GM23338 (cell line): ENCODE measurements around the gene LPIN1. TPM values are rescaled to one million over a fixed set of nuclear protein-coding genes. Genes with fewer than 3 reads are reported as not detected.

Experiments
- ATAC-seq: fragments of 200-7000 bp; cut with Tn5 transposase; 3 replicates; pipeline ENCODE4 v1.9.1; 2020
- DNase-seq: peaks from one replicate; pipeline ENCODE4 v3.0.0-alpha.2; 2015; ENCODE audit warnings: low spot score
- H2AFZ ChIP-seq: fragments of 200-600 bp; sonication (generic); 2 replicates; pipeline ENCODE4 v1.8.0; 2016; ENCODE audit warnings: antibody characterized with exemption, mild to moderate bottlenecking, moderate library complexity
- H3F3A ChIP-seq: fragments of 200-600 bp; sonication (generic); replicated peaks from 2 replicates; pipeline ENCODE4 v1.8.0; 2017; ENCODE audit warnings: antibody characterized with exemption, mixed run types, low read depth
- H3K27ac ChIP-seq: fragments of 200-600 bp; sonication (generic); 2 replicates; pipeline ENCODE4 v1.6.1; 2016; ENCODE audit warnings: low read depth
- H3K27me3 ChIP-seq: fragments of 200-600 bp; sonication (generic); 2 replicates; pipeline ENCODE4 v1.8.0; 2016; ENCODE audit warnings: mild to moderate bottlenecking, mixed run types, moderate library complexity; ENCODE audit not compliant: insufficient read depth
- H3K36me3 ChIP-seq: fragments of 200-600 bp; sonication (generic); 2 replicates; pipeline ENCODE4 v1.8.0; 2016; ENCODE audit warnings: mild to moderate bottlenecking; ENCODE audit not compliant: insufficient read depth
- H3K4me1 ChIP-seq: fragments of 200-600 bp; sonication (generic); 2 replicates; pipeline ENCODE4 v1.8.0; 2016; ENCODE audit warnings: mild to moderate bottlenecking, moderate library complexity; ENCODE audit not compliant: insufficient read depth
- H3K4me2 ChIP-seq: fragments of 200-600 bp; sonication (generic); 2 replicates; pipeline ENCODE4 v1.7.1; 2017; ENCODE audit warnings: mixed run types
- H3K4me3 ChIP-seq: fragments of 200-600 bp; sonication (generic); 2 replicates; pipeline ENCODE4 v1.6.1; 2016; ENCODE audit warnings: mixed run types
- H3K79me2 ChIP-seq: fragments of 200-600 bp; sonication (generic); replicated peaks from 2 replicates; pipeline ENCODE4 v1.8.0; 2017; ENCODE audit warnings: mild to moderate bottlenecking; ENCODE audit not compliant: insufficient read depth
- H3K9me2 ChIP-seq: fragments of 200-600 bp; sonication (generic); 2 replicates; pipeline ENCODE4 v1.8.0; 2017; ENCODE audit not compliant: insufficient read depth
- H4K20me1 ChIP-seq: fragments of 200-600 bp; sonication (generic); replicated peaks from 2 replicates; pipeline ENCODE4 v1.8.0; 2017; ENCODE audit warnings: mild to moderate bottlenecking; ENCODE audit not compliant: insufficient read depth
- H3K27ac Mint-ChIP-seq: 2 replicates; pipeline ENCODE4 v1.8.0; 2020; ENCODE audit warnings: inconsistent platforms, mild to moderate bottlenecking, moderate library complexity, mixed read lengths
- H3K27me3 Mint-ChIP-seq: 3 replicates; pipeline ENCODE4 v1.8.0; 2022; ENCODE audit warnings: low read depth, mild to moderate bottlenecking, moderate library complexity, mixed read lengths, inconsistent platforms; ENCODE audit not compliant: insufficient read depth, poor library complexity
- H3K36me3 Mint-ChIP-seq: 3 replicates; pipeline ENCODE4 v1.8.0; 2021; ENCODE audit warnings: low read depth, mild to moderate bottlenecking, inconsistent platforms, moderate library complexity, mixed read lengths
- H3K4me1 Mint-ChIP-seq: 3 replicates; pipeline ENCODE4 v1.8.0; 2020; ENCODE audit warnings: mild to moderate bottlenecking, inconsistent platforms, mixed read lengths
- H3K4me3 Mint-ChIP-seq: 3 replicates; pipeline ENCODE4 v1.8.0; 2021; ENCODE audit warnings: moderate library complexity, mild to moderate bottlenecking, inconsistent platforms, mixed read lengths
- H3K9me3 Mint-ChIP-seq: 3 replicates; pipeline ENCODE4 v1.8.0; 2020; ENCODE audit warnings: moderate library complexity, mild to moderate bottlenecking, inconsistent platforms, mixed read lengths
- CREB1 ChIP-seq: fragments of 250-450 bp; sonication (Bioruptor Pico); IDR thresholded peaks from 2 replicates; pipeline ENCODE4 v1.5.0; 2020; ENCODE audit warnings: low read depth, mild to moderate bottlenecking, moderate library complexity
- EZH2 ChIP-seq: fragments of 200-600 bp; sonication (generic); IDR thresholded peaks from one replicate; pipeline ENCODE4 v1.8.0; 2017; ENCODE audit warnings: antibody characterized with exemption, mild to moderate bottlenecking, low read depth; ENCODE audit not compliant: unreplicated experiment
- EZH2phosphoT487 ChIP-seq: fragments of 200-600 bp; sonication (generic); IDR thresholded peaks from one replicate; pipeline ENCODE4 v1.8.1; 2018; ENCODE audit warnings: antibody characterized with exemption; ENCODE audit not compliant: unreplicated experiment
- JUNB ChIP-seq: IDR thresholded peaks from one replicate; pipeline ENCODE4 v1.6.1; 2016; ENCODE audit warnings: antibody characterized with exemption; ENCODE audit not compliant: unreplicated experiment
- NANOG ChIP-seq: IDR thresholded peaks from 2 replicates; pipeline ENCODE4 v1.6.1; 2016; ENCODE audit warnings: antibody characterized with exemption, borderline replicate concordance
- POLR2AphosphoS5 ChIP-seq: IDR thresholded peaks from 2 replicates; pipeline ENCODE4 v1.6.1; 2016; ENCODE audit warnings: antibody characterized with exemption, low read depth
- STAT1 ChIP-seq: IDR thresholded peaks from one replicate; pipeline ENCODE4 v1.6.1; 2016; ENCODE audit warnings: antibody characterized with exemption; ENCODE audit not compliant: unreplicated experiment
- ZNF114 ChIP-seq: fragments of 250-450 bp; sonication (Bioruptor Pico); IDR thresholded peaks from 2 replicates; pipeline ENCODE4 v1.5.0; 2020; ENCODE audit warnings: mild to moderate bottlenecking, moderate library complexity
- ZNF331 ChIP-seq: fragments of 250-450 bp; sonication (Bioruptor Pico); IDR thresholded peaks from 2 replicates; pipeline ENCODE4 v1.5.0; 2020; ENCODE audit warnings: low read depth, mild to moderate bottlenecking, moderate library complexity
- polyA plus RNA-seq: library from polyadenylated mRNA; unstranded; fragments of >200 nt; fragmentation: Nextera tagmentation; extraction: Ambion mirVana; gene quantifications from 2 replicates; pipeline ENCODE4 v1.2.1, GENCODE V29; 2016
- total RNA-seq: library from RNA; depleted of rRNA; stranded (reverse); fragments of >200 nt; shearing (Covaris generic); gene quantifications from 2 replicates; pipeline ENCODE4 v1.2.3, GENCODE V29; 2014
- TF ChIP-seq, protein P1 (sequence below): IDR thresholded peaks from 2 replicates; pipeline ENCODE4 v1.6.1; 2016; ENCODE audit warnings: antibody characterized with exemption
- TF ChIP-seq, protein P2 (sequence below), 2 experiments: fragments of 200-600 bp in 1 of 2; sonication (generic) in 1 of 2; conservative IDR thresholded peaks; 2 replicates each; pipeline versions ENCODE4 v1.5.1 to v1.6.1; 2016 to 2017; ENCODE audit warnings: antibody characterized with exemption in 2 of 2, low read depth in 2 of 2, mild to moderate bottlenecking in 2 of 2, moderate library complexity in 1 of 2
- TF ChIP-seq, protein P3 (sequence below): IDR thresholded peaks from one replicate; pipeline ENCODE4 v1.6.1; 2018; ENCODE audit warnings: antibody characterized with exemption; ENCODE audit not compliant: unreplicated experiment
- TF ChIP-seq, protein P4 (sequence below): fragments of 250-450 bp; sonication (Bioruptor Pico); IDR thresholded peaks from 2 replicates; pipeline ENCODE4 v1.5.0; 2020; ENCODE audit warnings: mild to moderate bottlenecking, moderate library complexity

Gene LPIN1
- total and polyA plus RNA-seq, 2 experiments from 2014 or later, result 4.4 to 9.5 TPM

DNA sequence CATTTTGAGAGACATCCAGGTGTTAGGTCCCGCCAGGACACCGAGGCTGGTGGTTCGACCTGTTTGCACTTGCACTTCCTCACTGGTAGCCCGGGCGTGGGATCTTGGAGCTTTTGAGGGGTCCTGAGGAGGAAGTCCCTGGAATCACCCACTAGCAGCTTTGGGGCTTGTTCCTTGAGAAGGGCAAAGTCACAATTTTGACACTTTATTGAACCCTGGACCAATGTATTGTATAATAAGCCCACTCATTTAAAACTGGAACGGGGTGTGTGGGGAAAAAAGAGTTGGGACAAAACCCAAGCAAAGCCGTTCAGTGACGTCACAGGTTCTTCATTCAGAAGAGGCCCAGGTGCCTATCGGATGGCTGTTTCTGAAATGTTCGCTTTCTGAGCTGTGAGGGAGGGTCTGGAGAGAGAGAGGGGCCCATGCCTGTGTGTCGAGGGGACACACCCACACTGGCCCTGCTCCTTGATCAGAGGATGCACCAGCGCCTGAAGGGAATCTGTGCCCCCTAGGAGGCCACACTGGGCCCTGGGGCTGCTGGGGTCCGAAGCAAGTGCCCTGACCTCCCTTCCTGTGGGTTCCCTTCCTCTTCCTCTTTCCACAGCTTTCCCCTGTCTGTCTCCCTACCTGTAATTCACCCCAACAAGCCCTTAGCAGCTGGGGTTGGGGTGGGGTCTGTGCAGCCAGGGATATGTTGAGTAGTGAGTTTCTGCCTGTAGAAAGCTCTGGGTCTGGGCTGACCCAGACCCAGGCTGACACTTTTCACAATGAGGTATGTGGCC is 2.6 kb downstream of the LPIN1 start:
- Histone ChIP-seq H3K4me2 (no peak overlapping the region), H4K20me1 (no peaks in the 10 kb centered on the region; the same call in 1 of the 2 replicates), H2AFZ (no peak overlapping the region), H3F3A (peaks cover 11% of the 10 kb centered on the region; the same call in 1 of the 2 replicates), H3K4me3 (no peak overlapping the region), H3K27ac (no peak overlapping the region), H3K4me1 (peaks cover 26% of the 10 kb centered on the region), H3K79me2 (peaks cover 15% of the 10 kb centered on the region; the same call in 1 of the 2 replicates), H3K9me2 (no peaks in the 10 kb centered on the region), H3K36me3 (no peaks in the 10 kb centered on the region), H3K27me3 (peaks cover 16% of the 10 kb centered on the region)
- peaks cover 25% of the 10 kb centered on the region for H3K27me3 Mint-ChIP-seq
- H3K9me3 Mint-ChIP-seq, result peaks cover 9% of the 10 kb centered on the region; the same call in 2 of the 3 replicates
- DNase-seq (no peak), ATAC-seq (no peak)
- H3K4me3 Mint-ChIP-seq, result no peak overlapping the region; the same call in 2 of the 3 replicates
- peaks cover 58% of the 10 kb centered on the region for H3K4me1 Mint-ChIP-seq
- no peaks in the 10 kb centered on the region for H3K36me3 Mint-ChIP-seq
- no peak overlapping the region for H3K27ac Mint-ChIP-seq
- TF ChIP-seq, protein P1, sequence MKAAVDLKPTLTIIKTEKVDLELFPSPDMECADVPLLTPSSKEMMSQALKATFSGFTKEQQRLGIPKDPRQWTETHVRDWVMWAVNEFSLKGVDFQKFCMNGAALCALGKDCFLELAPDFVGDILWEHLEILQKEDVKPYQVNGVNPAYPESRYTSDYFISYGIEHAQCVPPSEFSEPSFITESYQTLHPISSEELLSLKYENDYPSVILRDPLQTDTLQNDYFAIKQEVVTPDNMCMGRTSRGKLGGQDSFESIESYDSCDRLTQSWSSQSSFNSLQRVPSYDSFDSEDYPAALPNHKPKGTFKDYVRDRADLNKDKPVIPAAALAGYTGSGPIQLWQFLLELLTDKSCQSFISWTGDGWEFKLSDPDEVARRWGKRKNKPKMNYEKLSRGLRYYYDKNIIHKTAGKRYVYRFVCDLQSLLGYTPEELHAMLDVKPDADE, result no peak
- TF ChIP-seq CREB1 (CRISPR knock-in tag) (no peak), ZNF114 (no peak), EZH2 (no peak), POLR2AphosphoS5 (no peak), STAT1 (no peak), NANOG (no peak), JUNB (no peak), ZNF331 (CRISPR knock-in tag) (no peak), EZH2phosphoT487 (no peak)
- TF ChIP-seq, protein P2, sequence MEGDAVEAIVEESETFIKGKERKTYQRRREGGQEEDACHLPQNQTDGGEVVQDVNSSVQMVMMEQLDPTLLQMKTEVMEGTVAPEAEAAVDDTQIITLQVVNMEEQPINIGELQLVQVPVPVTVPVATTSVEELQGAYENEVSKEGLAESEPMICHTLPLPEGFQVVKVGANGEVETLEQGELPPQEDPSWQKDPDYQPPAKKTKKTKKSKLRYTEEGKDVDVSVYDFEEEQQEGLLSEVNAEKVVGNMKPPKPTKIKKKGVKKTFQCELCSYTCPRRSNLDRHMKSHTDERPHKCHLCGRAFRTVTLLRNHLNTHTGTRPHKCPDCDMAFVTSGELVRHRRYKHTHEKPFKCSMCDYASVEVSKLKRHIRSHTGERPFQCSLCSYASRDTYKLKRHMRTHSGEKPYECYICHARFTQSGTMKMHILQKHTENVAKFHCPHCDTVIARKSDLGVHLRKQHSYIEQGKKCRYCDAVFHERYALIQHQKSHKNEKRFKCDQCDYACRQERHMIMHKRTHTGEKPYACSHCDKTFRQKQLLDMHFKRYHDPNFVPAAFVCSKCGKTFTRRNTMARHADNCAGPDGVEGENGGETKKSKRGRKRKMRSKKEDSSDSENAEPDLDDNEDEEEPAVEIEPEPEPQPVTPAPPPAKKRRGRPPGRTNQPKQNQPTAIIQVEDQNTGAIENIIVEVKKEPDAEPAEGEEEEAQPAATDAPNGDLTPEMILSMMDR (conservative IDR thresholded peaks at IDR 0.05; ENCODE audit: low read depth in 2 of 2), result no peak
- TF ChIP-seq, protein P3, sequence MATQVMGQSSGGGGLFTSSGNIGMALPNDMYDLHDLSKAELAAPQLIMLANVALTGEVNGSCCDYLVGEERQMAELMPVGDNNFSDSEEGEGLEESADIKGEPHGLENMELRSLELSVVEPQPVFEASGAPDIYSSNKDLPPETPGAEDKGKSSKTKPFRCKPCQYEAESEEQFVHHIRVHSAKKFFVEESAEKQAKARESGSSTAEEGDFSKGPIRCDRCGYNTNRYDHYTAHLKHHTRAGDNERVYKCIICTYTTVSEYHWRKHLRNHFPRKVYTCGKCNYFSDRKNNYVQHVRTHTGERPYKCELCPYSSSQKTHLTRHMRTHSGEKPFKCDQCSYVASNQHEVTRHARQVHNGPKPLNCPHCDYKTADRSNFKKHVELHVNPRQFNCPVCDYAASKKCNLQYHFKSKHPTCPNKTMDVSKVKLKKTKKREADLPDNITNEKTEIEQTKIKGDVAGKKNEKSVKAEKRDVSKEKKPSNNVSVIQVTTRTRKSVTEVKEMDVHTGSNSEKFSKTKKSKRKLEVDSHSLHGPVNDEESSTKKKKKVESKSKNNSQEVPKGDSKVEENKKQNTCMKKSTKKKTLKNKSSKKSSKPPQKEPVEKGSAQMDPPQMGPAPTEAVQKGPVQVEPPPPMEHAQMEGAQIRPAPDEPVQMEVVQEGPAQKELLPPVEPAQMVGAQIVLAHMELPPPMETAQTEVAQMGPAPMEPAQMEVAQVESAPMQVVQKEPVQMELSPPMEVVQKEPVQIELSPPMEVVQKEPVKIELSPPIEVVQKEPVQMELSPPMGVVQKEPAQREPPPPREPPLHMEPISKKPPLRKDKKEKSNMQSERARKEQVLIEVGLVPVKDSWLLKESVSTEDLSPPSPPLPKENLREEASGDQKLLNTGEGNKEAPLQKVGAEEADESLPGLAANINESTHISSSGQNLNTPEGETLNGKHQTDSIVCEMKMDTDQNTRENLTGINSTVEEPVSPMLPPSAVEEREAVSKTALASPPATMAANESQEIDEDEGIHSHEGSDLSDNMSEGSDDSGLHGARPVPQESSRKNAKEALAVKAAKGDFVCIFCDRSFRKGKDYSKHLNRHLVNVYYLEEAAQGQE, result no peak
- TF ChIP-seq, protein P4, sequence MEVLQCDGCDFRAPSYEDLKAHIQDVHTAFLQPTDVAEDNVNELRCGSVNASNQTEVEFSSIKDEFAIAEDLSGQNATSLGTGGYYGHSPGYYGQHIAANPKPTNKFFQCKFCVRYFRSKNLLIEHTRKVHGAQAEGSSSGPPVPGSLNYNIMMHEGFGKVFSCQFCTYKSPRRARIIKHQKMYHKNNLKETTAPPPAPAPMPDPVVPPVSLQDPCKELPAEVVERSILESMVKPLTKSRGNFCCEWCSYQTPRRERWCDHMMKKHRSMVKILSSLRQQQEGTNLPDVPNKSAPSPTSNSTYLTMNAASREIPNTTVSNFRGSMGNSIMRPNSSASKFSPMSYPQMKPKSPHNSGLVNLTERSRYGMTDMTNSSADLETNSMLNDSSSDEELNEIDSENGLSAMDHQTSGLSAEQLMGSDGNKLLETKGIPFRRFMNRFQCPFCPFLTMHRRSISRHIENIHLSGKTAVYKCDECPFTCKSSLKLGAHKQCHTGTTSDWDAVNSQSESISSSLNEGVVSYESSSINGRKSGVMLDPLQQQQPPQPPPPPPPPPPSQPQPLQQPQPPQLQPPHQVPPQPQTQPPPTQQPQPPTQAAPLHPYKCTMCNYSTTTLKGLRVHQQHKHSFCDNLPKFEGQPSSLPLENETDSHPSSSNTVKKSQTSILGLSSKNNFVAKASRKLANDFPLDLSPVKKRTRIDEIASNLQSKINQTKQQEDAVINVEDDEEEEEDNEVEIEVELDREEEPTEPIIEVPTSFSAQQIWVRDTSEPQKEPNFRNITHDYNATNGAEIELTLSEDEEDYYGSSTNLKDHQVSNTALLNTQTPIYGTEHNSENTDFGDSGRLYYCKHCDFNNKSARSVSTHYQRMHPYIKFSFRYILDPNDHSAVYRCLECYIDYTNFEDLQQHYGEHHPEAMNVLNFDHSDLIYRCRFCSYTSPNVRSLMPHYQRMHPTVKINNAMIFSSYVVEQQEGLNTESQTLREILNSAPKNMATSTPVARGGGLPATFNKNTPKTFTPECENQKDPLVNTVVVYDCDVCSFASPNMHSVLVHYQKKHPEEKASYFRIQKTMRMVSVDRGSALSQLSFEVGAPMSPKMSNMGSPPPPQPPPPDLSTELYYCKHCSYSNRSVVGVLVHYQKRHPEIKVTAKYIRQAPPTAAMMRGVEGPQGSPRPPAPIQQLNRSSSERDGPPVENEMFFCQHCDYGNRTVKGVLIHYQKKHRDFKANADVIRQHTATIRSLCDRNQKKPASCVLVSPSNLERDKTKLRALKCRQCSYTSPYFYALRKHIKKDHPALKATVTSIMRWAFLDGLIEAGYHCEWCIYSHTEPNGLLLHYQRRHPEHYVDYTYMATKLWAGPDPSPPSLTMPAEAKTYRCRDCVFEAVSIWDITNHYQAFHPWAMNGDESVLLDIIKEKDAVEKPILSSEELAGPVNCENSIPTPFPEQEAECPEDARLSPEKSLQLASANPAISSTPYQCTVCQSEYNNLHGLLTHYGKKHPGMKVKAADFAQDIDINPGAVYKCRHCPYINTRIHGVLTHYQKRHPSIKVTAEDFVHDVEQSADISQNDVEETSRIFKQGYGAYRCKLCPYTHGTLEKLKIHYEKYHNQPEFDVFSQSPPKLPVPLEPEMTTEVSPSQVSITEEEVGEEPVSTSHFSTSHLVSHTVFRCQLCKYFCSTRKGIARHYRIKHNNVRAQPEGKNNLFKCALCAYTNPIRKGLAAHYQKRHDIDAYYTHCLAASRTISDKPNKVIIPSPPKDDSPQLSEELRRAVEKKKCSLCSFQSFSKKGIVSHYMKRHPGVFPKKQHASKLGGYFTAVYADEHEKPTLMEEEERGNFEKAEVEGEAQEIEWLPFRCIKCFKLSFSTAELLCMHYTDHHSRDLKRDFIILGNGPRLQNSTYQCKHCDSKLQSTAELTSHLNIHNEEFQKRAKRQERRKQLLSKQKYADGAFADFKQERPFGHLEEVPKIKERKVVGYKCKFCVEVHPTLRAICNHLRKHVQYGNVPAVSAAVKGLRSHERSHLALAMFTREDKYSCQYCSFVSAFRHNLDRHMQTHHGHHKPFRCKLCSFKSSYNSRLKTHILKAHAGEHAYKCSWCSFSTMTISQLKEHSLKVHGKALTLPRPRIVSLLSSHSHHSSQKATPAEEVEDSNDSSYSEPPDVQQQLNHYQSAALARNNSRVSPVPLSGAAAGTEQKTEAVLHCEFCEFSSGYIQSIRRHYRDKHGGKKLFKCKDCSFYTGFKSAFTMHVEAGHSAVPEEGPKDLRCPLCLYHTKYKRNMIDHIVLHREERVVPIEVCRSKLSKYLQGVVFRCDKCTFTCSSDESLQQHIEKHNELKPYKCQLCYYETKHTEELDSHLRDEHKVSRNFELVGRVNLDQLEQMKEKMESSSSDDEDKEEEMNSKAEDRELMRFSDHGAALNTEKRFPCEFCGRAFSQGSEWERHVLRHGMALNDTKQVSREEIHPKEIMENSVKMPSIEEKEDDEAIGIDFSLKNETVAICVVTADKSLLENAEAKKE (CRISPR knock-in tag), result no peak
